ENCODE data around the gene CTSF.

The CTSF gene

DNA sequence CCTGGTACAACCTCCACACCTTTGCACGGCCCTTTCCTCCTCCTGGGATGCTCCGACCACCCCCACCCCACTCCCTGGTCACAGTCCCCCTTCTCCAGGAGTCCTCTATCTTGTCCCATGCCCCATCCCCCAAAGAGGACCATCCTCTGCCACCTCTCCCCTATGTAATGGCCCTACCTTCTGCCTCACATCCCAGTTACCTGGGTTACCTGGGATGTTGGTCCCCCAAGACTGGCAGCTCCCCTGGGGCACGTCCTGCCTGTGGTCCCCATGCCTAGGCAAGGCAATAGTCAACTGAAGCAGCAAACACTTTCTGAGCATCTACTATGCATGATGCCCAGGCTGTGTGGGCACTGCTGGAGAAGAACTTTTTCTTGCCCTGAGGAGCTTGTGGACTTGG is 13.0 kb downstream of the CTSF start:
- TF ChIP-seq, protein P1, sequence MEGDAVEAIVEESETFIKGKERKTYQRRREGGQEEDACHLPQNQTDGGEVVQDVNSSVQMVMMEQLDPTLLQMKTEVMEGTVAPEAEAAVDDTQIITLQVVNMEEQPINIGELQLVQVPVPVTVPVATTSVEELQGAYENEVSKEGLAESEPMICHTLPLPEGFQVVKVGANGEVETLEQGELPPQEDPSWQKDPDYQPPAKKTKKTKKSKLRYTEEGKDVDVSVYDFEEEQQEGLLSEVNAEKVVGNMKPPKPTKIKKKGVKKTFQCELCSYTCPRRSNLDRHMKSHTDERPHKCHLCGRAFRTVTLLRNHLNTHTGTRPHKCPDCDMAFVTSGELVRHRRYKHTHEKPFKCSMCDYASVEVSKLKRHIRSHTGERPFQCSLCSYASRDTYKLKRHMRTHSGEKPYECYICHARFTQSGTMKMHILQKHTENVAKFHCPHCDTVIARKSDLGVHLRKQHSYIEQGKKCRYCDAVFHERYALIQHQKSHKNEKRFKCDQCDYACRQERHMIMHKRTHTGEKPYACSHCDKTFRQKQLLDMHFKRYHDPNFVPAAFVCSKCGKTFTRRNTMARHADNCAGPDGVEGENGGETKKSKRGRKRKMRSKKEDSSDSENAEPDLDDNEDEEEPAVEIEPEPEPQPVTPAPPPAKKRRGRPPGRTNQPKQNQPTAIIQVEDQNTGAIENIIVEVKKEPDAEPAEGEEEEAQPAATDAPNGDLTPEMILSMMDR (IDR thresholded peaks at IDR 0.05; ENCODE audit: extremely low read depth, insufficient read depth, missing control alignments), result no peak
- no peak for DNase-seq (ENCODE audit: low spot score)
- in situ Hi-C loops (cut with MboI; ENCODE audit: low pct_unique_long_range_greater_than_20kb, low sequenced_read_pairs, unreplicated experiment), result loop anchor here (25.0 kb wide), 1 partner anchor 282 kb away; the partner anchor contains the start of gene RCE1

DNA sequence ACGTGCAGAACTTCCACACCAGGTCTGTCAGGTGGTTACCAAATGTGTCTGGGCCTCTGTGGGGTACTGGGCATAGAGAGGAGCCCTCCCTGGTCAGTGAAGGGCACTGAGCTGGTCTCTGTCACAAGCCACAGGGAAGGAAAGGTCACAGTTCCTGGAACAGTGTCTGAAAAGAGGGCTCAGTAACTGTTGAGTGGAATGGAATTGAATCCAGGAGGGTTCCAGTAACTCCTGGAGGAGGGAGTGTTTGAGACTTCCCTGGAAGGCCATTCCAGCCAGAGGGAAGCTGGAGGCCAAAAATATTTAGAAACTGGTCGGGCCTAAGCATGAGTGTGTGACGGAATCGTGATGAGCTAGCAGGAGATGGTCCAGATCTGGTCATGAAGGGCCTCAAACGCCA is 13.8 kb downstream of the CTSF start:
- in situ Hi-C loops (cut with MboI; ENCODE audit: low pct_unique_long_range_greater_than_20kb, low sequenced_read_pairs, unreplicated experiment), result loop anchor here (25.0 kb wide), 1 partner anchor 283 kb away; the partner anchor contains the start of gene RCE1
- TF ChIP-seq, protein P1 (IDR thresholded peaks at IDR 0.05; ENCODE audit: extremely low read depth, insufficient read depth, missing control alignments), result no peak
- DNase-seq (ENCODE audit: low spot score), result no peak

DNA sequence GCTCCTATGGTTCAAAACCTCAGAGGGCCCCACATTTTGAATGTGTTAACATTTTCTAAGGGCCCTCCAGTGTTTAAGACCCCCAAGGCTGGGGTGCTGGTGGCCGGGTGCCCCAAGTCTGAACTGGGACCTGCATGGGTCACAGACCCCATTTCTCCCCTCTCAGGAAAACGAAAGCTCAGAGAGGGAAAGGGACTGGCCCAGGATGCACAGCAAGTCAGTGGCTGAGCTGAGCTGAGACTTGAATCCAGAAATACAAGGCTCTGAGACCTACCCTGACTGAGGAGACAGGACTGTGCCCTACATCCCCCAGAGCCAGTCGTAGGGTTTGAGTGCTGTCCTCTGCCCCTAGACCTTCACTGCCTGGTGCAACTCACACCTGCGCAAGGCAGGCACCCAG is 17.5 kb downstream of the CTSF start:
- TF ChIP-seq, protein P1 (IDR thresholded peaks at IDR 0.05; ENCODE audit: extremely low read depth, insufficient read depth, missing control alignments), result no peak
- no peak for DNase-seq (ENCODE audit: low spot score)
- in situ Hi-C loops (cut with MboI; ENCODE audit: low pct_unique_long_range_greater_than_20kb, low sequenced_read_pairs, unreplicated experiment), result loop anchor here (25.0 kb wide), 1 partner anchor 286 kb away; the partner anchor contains the start of gene RCE1

DNA sequence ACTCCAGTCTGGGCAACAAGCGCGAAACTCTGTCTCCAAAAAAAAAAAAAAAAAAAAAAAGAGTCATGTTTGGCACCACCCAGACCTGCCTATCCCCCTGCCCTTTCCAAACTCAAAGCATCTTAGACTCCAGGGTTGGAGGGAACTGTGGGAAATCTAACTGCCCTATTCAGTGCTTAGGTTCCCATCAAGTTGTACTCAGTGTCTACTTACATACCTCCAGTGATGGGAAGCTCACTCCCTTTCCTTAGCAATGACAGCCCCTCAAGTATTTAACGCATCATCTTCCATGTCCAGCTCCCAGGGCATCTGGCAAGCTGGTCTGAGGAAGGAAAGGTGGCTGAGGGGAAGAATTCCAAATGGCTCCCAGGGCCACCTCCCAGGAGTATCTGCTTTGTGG is 18.7 kb downstream of the CTSF start:
- TF ChIP-seq, protein P1 (IDR thresholded peaks at IDR 0.05; ENCODE audit: extremely low read depth, insufficient read depth, missing control alignments), result no peak
- in situ Hi-C loops (cut with MboI; ENCODE audit: low pct_unique_long_range_greater_than_20kb, low sequenced_read_pairs, unreplicated experiment), result loop anchor here (25.0 kb wide), 1 partner anchor 288 kb away; the partner anchor contains the start of gene RCE1
- no peak for DNase-seq (ENCODE audit: low spot score)

DNA sequence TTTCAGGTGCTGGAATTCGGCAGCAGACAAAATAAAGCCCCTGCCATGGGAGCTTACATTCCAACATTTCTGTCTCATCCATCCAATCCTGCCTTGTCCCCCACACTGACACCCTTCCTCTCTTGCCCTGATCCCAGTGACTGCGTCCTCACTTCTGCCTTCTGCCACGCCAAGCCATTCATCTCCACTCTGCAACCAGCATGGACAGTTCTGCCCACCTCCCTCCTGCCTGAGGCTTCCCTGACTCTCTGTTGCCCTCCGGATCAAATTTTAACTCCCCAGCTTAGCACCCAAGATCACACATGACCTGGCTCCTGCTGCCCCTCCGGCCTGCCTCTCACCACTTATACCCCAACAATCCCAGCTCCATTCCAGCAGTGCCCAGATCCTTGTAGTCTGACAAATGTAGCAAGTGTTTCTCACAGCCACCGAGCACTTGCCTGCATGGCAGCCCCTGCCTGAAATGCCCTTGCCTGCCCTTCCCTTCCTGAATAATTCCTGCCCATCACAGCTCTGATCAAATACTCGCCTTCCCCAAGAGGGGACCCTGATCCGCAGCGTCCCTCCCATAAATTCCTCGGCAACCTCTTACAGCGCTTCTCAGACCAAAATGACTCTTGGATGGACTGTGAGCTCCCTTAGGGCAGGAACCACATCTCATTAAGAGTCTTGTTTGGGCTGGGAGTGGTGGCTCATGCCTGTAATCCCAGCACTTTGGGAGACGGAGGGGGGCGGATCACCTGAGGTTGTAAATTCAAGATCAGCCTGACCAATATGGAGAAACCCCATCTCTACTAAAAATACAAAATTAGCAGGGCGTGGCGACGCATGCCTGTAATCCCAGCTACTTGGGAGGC is 19.4 kb downstream of the CTSF start:
- TF ChIP-seq, protein P1 (IDR thresholded peaks at IDR 0.05; ENCODE audit: extremely low read depth, insufficient read depth, missing control alignments), result no peak
- DNase-seq (ENCODE audit: low spot score), result no peak
- in situ Hi-C loops (cut with MboI; ENCODE audit: low pct_unique_long_range_greater_than_20kb, low sequenced_read_pairs, unreplicated experiment), result no loop called here

DNA sequence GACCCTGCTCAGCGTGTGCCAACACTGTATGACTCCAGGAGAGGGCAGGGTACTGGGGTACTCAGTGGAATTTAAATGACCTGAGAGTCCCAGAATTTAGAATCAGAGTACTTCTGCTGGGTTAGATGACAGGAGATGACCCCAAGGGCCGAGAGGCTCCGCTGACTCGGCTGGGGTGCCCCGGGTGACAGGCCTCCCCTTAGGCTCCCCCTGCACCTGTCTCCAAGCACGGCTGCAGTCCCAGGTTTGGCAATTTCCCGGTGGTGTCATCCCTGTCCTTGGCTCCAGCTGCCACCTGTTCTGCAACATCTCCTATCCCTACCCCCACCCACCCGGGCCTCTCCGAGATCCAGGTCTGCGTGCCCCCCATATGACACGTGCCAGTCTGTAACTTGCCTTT is 20.4 kb downstream of the CTSF start:
- no peak for DNase-seq (ENCODE audit: low spot score)
- in situ Hi-C loops (cut with MboI; ENCODE audit: low pct_unique_long_range_greater_than_20kb, low sequenced_read_pairs, unreplicated experiment), result no loop called here
- TF ChIP-seq, protein P1 (IDR thresholded peaks at IDR 0.05; ENCODE audit: extremely low read depth, insufficient read depth, missing control alignments), result no peak

Data from GM13977 (cell line).